Measurements from ENCODE around the gene KRTAP15-1. TPM values are rescaled to one million over a fixed set of nuclear protein-coding genes. Genes with fewer than 3 reads are reported as not detected.

The KRTAP15-1 gene
- total and polyA plus RNA-seq, 2 experiments from 2014 or later = not detected

DNA sequence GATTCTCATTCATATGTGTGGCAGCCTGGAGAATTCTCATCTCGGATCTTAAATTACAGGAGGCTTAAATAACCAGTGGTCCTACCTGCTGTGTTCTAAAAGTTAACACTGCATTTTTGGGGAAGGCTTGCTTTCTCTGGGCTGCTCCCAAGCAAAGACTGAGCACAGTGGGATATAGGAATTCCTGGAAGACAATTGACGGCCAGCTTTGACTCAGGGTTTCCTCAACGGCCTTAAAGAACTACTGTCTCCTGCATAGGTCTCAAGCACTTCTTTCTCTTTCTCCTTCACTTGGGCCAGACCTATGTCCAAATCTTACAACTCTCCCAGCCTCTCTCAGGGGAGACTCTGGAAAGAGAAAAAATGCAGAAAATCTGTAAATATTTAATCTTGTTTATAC is 13.3 kb upstream of the KRTAP15-1 start:
- H3K4me3 ChIP-seq = no peak overlapping the region
- no peaks in the 10 kb centered on the region for H3K79me2 ChIP-seq (replicated peaks; ENCODE audit: insufficient read depth)
- TF ChIP-seq ZNF114 (CRISPR knock-in tag; IDR thresholded peaks at IDR 0.05) = peak; percentile 86
- TF ChIP-seq, protein P1, sequence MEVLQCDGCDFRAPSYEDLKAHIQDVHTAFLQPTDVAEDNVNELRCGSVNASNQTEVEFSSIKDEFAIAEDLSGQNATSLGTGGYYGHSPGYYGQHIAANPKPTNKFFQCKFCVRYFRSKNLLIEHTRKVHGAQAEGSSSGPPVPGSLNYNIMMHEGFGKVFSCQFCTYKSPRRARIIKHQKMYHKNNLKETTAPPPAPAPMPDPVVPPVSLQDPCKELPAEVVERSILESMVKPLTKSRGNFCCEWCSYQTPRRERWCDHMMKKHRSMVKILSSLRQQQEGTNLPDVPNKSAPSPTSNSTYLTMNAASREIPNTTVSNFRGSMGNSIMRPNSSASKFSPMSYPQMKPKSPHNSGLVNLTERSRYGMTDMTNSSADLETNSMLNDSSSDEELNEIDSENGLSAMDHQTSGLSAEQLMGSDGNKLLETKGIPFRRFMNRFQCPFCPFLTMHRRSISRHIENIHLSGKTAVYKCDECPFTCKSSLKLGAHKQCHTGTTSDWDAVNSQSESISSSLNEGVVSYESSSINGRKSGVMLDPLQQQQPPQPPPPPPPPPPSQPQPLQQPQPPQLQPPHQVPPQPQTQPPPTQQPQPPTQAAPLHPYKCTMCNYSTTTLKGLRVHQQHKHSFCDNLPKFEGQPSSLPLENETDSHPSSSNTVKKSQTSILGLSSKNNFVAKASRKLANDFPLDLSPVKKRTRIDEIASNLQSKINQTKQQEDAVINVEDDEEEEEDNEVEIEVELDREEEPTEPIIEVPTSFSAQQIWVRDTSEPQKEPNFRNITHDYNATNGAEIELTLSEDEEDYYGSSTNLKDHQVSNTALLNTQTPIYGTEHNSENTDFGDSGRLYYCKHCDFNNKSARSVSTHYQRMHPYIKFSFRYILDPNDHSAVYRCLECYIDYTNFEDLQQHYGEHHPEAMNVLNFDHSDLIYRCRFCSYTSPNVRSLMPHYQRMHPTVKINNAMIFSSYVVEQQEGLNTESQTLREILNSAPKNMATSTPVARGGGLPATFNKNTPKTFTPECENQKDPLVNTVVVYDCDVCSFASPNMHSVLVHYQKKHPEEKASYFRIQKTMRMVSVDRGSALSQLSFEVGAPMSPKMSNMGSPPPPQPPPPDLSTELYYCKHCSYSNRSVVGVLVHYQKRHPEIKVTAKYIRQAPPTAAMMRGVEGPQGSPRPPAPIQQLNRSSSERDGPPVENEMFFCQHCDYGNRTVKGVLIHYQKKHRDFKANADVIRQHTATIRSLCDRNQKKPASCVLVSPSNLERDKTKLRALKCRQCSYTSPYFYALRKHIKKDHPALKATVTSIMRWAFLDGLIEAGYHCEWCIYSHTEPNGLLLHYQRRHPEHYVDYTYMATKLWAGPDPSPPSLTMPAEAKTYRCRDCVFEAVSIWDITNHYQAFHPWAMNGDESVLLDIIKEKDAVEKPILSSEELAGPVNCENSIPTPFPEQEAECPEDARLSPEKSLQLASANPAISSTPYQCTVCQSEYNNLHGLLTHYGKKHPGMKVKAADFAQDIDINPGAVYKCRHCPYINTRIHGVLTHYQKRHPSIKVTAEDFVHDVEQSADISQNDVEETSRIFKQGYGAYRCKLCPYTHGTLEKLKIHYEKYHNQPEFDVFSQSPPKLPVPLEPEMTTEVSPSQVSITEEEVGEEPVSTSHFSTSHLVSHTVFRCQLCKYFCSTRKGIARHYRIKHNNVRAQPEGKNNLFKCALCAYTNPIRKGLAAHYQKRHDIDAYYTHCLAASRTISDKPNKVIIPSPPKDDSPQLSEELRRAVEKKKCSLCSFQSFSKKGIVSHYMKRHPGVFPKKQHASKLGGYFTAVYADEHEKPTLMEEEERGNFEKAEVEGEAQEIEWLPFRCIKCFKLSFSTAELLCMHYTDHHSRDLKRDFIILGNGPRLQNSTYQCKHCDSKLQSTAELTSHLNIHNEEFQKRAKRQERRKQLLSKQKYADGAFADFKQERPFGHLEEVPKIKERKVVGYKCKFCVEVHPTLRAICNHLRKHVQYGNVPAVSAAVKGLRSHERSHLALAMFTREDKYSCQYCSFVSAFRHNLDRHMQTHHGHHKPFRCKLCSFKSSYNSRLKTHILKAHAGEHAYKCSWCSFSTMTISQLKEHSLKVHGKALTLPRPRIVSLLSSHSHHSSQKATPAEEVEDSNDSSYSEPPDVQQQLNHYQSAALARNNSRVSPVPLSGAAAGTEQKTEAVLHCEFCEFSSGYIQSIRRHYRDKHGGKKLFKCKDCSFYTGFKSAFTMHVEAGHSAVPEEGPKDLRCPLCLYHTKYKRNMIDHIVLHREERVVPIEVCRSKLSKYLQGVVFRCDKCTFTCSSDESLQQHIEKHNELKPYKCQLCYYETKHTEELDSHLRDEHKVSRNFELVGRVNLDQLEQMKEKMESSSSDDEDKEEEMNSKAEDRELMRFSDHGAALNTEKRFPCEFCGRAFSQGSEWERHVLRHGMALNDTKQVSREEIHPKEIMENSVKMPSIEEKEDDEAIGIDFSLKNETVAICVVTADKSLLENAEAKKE (CRISPR knock-in tag; IDR thresholded peaks at IDR 0.05) = peak; percentile 99
- TF ChIP-seq EZH2phosphoT487 (IDR thresholded peaks at IDR 0.05; ENCODE audit: unreplicated experiment) = no peak
- TF ChIP-seq STAT1 (IDR thresholded peaks at IDR 0.05; ENCODE audit: unreplicated experiment) = no peak
- TF ChIP-seq EZH2 (IDR thresholded peaks at IDR 0.05; ENCODE audit: low read depth, unreplicated experiment) = no peak
- TF ChIP-seq, protein P2, sequence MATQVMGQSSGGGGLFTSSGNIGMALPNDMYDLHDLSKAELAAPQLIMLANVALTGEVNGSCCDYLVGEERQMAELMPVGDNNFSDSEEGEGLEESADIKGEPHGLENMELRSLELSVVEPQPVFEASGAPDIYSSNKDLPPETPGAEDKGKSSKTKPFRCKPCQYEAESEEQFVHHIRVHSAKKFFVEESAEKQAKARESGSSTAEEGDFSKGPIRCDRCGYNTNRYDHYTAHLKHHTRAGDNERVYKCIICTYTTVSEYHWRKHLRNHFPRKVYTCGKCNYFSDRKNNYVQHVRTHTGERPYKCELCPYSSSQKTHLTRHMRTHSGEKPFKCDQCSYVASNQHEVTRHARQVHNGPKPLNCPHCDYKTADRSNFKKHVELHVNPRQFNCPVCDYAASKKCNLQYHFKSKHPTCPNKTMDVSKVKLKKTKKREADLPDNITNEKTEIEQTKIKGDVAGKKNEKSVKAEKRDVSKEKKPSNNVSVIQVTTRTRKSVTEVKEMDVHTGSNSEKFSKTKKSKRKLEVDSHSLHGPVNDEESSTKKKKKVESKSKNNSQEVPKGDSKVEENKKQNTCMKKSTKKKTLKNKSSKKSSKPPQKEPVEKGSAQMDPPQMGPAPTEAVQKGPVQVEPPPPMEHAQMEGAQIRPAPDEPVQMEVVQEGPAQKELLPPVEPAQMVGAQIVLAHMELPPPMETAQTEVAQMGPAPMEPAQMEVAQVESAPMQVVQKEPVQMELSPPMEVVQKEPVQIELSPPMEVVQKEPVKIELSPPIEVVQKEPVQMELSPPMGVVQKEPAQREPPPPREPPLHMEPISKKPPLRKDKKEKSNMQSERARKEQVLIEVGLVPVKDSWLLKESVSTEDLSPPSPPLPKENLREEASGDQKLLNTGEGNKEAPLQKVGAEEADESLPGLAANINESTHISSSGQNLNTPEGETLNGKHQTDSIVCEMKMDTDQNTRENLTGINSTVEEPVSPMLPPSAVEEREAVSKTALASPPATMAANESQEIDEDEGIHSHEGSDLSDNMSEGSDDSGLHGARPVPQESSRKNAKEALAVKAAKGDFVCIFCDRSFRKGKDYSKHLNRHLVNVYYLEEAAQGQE (IDR thresholded peaks at IDR 0.05; ENCODE audit: unreplicated experiment) = no peak
- no peak overlapping the region for H2AFZ ChIP-seq
- peak overlapping the region; percentile 19; the same call in 1 of the 2 replicates for H3K4me2 ChIP-seq
- DNase-seq (ENCODE audit: low spot score) = peak; percentile 86
- H3K4me1 ChIP-seq (ENCODE audit: insufficient read depth) = peaks cover 4% of the 10 kb centered on the region; the same call in 1 of the 2 replicates
- Mint-ChIP-seq H3K27ac (peak overlapping the region; percentile 86; the same call in 1 of the 2 replicates), H3K27me3 (ENCODE audit: insufficient read depth, low read depth, poor library complexity) (peaks cover 4% of the 10 kb centered on the region), H3K9me3 (peaks cover 11% of the 10 kb centered on the region), H3K36me3 (ENCODE audit: low read depth) (peaks cover 8% of the 10 kb centered on the region), H3K4me3 (no peak overlapping the region), H3K4me1 (peaks cover 40% of the 10 kb centered on the region)
- H3F3A ChIP-seq (replicated peaks; ENCODE audit: low read depth) = no peaks in the 10 kb centered on the region
- no peaks in the 10 kb centered on the region for H3K27me3 ChIP-seq (ENCODE audit: insufficient read depth)
- H3K36me3 ChIP-seq (ENCODE audit: insufficient read depth) = no peaks in the 10 kb centered on the region
- peak overlapping the region; percentile 35 for H3K27ac ChIP-seq (ENCODE audit: low read depth)
- H4K20me1 ChIP-seq (replicated peaks; ENCODE audit: insufficient read depth) = no peaks in the 10 kb centered on the region
- 0 out of 2 replicates have a peak, but pooled peaks cover 4% of the 10 kb centered on the region for H3K9me2 ChIP-seq (ENCODE audit: insufficient read depth)
- peak; percentile 99 for ATAC-seq
